HG03280 (cell line): ENCODE results near the gene VDAC1.
"Not testable (repeated sequence)": the region's sequence is repeated elsewhere in the genome, so short reads cannot be mapped to it uniquely, and the experiment has no call there.

Experiments
- ATAC-seq: cut with Tn5 transposase; IDR thresholded peaks from one replicate; pipeline ENCODE4 v1.9.1; 2021; ENCODE audit warnings: mild to moderate bottlenecking, moderate library complexity; ENCODE audit not compliant: unreplicated experiment

VDAC1 gene

DNA sequence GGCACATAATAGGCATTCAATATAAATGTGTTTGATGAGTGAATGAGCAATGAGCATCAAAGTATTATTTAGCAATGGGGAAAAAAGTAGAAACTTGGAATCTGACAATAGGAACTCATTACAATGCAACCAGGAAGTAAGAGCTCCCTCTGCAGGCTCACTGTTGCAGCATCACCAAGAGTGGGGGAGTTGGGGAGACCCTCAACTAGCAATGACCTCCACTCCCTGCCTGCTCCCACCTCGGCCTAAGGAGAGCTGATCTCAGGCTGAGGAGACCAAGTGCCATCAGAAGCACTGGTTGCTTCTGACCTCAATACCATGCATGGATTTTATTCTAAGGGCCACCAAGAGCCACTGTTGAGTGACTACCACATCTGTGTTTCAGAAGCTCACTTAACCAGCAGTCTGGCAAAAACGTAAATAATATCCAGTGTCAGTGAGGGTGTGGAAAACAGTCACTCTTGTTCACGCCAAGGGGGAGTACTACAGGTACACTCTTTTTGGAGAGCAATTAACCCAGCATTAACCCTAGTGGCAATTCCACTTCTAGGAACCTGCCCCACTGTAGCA is 8.0 kb downstream of the VDAC1 start:
- no peak for ATAC-seq

DNA sequence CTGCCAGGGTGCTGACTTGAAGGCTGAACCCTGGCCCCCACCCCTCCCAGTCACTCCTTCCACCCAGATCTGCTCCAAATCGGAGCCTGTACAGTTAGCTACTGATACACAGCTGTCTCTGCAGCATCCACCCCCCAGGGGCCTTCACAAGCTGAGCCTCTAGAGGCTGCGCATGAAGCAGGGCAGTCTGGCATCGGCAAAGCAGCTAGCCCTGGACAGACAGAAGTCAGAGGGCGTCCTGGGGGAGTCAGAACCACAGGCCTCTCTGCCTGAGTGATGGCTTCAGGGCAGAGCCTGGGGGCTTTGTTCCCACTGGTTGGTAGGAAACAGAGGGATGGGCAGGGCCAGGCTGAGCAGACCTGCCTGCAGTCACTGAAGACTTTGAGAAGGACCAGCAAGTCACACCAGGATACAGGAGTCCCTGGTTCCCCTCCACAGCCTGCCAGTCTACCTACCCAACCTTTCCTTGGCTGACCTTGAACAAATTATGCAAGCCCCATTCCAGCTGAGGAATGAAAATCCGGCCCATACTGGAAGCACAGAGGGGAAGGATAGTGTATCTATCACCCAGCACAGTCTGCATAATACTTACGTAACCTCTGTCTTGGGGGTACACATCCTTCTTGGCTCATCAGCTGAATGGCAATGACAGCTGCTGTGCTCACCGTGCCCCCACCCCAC is 8.8 kb downstream of the VDAC1 start:
- no peak for ATAC-seq

DNA sequence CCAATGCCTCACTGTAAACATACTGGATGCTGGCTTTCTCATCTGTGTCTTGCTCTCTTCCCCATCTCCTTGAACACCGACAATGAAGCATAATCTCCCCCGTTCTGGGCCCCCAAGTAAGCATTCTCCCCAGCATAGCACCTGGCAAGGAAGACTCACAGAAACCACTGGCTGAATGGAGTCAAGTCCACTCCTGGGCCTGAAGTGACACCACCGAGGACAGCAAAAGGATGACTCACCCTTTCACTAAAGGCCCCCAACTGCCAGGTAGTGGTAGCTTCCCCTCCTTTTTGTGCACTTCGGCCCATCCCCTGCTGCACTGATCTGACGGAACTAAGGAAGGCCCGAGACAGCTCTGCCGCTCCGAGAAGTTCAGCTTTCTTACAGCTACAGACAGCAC is 9.4 kb downstream of the VDAC1 start:
- ATAC-seq, result no peak

DNA sequence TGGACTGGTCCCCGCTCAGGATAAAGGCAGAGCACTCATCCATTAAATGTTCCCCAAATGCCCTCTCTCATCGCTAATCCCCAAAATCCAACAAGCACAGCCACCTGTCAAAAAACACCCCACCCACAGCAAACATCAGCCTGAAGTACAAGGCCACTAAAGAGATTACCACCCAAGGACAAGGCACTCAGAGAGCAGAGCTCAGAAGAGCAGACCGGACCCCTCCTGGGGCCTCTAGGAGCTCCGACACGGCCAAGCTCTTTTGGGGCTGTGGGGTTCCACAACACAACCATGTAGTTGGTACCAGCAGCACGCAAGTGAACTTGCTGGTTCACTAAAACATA is 9.8 kb downstream of the VDAC1 start:
- ATAC-seq, result no peak

DNA sequence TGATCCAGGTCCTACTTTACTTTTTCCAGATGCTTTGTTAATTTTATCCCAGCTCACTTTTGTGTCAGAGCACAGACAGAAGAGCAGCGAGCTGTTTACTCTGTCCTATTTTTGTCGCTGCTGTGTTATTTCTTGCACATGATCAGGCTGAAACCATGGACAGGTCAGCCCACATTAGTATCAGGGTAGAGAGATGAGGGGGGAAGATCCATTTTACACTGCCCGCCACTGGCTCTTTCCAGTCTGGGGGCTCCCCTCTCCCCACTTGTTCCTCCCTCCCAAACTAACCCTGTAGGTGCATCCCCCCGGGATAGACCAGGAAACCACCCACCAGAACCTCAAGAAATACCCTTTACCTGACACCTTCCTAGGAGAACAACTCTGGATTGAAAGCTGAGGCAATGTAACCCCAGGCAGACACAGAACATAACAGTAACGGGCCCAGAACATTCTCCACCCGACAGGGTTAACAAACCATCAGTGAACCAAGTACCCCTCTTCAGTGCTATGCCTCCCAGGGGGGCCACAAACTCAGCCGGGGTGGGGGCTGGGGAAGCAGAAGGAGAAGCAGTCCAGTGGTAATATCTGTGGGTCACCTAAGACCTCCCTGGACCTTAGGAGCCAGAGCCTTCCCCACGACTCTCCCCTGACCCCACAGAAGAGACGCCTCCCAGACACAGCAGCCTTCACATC is 10.3 kb downstream of the VDAC1 start:
- ATAC-seq, result no peak

DNA sequence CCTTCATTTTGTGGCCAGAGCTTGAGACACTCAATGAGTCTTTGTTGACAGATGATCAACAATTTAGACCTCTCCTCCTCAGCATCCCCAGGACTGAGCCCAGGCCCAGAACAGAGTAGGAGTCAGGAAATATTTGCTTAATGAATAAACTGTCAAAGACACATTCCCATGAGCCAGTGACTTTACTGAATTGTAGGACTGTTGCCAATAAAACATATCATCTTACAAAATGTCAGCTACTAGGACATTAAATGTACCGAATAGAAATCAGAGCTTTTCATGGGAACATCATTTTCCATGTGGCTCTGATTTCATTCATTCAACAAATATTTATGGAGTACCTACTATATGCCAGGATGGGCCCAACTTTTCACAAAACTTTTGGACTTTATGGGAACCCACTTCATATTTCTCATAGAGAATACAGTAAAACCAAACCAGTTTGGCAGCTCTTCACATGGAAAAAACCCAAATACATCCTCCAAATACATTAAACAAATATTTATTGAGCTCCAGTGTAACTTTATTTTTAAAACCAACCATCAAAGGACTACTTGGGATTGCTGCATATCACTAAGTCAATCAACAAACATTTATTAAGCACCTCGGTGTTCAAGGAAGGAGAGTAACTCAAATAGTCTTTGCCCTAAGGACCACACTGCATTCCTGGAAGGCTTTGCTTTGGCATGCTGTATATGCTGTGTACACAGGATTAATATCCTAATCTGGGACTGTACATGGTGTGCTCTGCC is 11.4 kb downstream of the VDAC1 start:
- ATAC-seq, result no peak

DNA sequence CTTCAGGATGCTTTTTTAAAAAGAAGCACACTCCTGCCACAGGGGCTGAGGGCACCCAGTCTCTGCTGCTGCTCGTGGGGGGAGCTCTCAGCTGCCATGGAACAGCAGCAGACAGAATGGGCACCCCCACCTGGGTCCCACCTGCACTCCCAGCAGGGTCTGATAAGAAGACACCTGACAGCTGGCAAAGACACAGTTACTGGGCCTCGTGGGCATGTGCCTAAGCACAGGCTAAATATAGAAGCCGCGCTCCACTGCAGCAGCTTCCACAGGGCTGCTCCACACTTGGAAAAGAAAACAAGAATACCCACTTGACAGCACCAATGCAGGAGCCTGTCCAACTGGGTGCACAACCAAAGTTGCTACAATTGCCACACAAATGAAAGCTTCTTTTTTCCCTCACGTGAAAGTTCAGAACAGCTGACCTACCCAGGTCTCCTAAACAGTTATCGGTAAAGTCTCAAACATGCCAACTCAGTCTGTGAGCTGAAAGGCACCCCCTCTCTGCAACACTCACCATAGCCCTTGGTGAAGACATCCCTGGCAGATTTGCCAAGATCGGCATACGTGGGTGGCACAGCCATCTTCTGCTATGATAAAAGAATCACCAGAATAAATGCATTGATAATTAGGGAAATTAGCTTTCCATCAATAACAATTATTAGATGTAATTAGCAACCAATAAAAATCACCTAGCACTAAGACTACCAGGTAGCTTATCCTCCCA is 12.2 kb downstream of the VDAC1 start:
- ATAC-seq, result no peak

DNA sequence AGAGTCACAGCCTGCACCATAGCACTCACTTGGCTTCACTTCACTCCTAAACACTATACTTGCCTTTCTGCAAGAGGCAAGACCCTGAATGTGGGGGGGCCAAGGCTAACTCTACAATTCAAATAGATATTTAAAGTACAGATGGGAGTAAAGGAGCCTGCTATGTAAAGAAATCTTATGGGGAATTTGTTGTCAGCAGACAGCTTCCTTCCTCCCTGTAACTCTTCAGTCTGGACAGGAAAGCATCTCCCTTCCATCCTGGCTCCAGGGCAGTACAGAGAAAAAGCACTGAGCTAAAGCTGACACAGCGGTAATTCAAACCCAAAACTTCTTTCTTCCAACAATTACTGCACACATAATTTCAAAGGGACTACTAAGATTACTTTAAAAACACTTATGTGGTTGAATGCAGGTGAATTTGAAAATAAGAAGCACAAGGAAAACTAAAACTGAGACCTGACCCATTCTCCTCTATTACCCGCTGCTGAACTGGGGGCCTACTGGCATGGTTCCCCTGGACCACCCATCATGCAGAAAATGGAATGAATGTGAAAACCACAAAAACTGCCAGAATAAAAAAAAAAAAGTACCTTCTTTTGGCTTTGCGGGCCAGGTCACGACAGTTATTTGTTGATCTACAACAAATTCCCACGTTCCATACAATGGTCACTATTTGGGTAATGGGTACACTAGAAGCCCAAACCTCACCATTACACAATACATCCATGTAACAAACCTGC is 13.4 kb downstream of the VDAC1 start:
- no peak for ATAC-seq

DNA sequence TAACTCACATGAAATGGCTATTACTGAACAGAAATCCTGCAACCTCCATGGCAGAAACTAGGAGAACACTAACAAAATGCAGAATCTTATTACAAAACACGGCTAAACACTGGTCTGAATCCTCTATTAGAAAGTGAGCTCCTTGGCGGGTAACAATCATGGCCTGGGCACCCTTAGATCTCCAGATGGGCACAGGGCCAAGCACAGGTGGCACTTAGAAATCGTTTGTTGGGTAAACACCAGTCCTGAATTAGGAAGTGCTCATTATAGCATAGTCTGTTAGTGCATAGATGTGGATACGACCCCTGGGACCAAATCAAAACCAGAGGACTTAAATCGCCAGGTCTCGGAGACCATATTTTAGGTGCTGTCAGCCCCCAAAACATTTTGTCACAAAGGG is 14.4 kb downstream of the VDAC1 start:
- ATAC-seq, result no peak

DNA sequence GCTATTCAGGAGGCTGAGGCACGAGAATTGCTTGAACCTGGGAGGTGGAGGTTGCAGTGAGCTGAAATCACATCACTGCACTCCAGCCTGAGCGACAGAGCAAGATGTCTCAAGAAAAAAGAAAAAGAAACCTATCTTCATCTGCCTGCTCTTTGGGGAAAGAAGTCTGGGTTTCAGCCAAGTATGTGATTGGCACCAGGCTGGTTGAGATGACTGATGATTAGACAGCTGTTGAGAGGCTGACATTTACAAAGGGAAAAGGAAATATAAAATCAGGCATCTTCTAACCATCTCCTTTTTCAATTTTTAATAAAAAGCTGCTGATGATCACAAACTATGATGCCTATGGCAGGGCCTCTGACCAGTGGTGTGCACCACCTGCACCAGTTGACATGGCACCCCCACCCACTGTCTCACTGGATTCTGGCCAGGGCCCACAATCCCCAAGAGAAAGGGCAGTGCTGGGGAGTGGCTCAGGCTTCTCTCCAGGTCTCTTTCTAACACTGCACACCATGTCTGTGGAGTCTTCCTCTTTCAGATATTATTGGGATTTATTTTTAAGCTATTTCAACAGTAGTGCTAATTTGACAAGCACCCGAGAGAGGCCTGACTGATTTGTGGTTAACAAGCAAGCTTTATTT is 19.1 kb downstream of the VDAC1 start:
- ATAC-seq, result no peak

DNA sequence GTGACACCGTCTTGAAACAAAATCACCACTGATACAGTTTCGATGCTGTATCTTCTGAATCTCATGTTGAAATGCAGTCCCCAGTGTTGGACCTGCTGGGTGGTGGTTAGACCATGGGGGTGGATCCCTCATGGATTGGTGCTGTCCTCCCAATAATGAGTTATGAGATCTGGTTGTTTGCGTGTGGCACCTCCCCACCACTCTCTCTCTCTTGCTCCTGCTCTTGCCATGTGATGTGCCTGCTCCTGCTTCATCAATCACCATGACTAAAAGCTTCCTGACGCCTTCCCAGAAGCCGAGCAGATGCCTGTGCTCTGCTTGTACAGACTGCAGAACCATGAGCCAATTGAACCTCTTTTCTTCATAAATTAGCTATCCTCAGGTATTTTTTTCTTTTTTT is 21.1 kb downstream of the VDAC1 start:
- ATAC-seq, result no peak

DNA sequence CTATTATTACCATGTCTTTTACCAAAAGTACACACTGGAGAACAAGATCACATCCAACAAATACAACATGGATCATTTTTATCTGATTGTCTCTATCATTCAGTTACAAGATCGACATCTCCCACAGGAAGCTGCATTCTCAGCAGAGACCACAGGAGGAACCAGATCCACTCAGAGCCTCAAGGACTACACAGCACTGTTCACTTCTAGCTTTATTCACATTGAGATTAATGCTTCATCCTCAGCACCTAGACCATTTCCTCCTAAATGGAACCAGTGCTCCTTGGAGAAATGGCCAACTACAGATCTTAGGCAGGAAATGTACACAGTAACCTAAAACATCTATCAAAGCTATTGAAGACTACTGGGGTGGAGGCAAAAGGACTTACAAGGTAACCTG is 23.1 kb downstream of the VDAC1 start:
- no peak for ATAC-seq

DNA sequence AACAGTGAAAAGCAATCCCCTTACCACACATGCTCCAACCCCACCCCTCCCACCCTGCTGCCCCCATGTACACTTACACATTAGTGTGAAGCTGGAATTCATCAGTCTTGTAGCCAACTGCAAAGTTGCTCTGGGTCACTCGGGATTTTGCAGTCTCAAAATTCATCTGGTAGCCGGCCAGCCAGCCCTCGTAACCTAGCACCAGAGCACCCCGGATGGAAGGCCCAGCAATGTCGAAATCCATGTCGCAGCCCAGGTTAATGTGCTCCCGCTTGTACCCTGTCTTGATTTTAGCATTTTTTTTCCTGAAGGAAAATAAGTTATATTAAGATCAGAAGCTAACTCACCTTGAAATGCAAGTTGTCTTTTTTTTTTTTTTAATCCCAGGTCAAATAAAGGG is 24.1 kb downstream of the VDAC1 start:
- no peak for ATAC-seq

DNA sequence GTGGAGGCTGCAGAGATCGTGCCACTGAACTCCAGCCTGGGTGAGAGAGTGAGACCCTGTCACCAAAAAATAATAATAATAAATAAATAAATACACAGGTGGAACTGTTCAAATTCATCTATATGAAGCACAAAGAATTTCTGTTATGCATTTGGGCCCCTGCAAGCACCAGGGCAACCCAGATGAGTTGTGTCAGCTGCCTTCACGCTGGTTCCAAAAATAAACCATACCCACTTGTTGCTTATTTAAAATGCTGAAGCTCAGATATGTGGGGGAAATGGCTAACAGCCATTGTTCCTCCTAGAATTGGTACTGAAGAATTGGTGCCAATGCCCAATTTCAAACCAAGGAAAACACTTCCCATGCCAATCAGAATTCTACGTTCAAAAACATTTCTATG is 25.8 kb downstream of the VDAC1 start:
- no peak for ATAC-seq

DNA sequence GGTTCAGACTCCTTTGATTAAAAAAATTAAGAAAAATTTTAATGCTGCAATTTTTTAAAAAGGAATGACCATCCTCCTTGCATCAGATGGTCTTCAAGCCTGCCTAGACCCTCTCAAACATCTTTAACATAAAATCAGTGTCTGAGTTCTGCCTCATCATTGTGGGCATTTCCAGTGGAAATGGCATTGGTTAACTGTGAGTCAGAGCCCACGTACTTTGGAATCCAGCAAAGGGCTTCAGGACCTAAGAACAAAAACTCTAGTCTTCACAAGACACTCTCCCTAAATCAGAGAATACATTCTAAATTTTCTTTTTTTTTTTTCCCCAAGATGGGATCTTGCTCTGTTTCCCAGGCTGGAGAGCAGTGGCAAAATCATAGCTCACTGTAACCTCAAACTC is 26.9 kb downstream of the VDAC1 start:
- no peak for ATAC-seq

DNA sequence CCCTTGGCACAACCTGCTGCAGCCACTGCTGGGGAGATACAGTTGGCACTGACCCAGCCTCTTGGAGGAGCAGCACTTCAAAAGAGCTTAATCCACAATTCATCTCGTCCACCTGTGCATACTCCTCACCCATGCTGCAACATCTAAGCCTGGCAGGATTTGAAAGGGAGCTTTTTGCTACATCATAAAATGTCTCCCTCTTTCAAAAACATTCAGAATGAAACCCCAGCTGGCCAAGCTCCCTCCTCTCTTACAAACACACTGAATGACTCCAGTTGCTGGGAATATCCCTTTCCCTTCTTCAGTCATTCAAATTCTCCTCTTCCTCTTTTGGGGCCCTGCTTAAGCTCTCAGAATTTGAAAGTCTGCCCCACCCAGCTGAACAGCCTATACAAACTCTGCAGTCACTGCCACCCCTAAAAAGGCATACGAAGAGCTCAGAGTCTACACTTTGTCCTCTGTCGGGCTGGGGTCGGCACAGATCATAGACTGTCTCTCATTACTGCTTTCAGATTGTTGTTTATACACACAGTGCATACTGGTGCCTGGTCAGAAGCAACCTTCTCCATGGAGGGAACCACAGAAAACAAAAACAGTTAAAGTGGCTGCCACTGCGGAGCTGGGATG is 27.5 kb downstream of the VDAC1 start:
- ATAC-seq, result no peak

DNA sequence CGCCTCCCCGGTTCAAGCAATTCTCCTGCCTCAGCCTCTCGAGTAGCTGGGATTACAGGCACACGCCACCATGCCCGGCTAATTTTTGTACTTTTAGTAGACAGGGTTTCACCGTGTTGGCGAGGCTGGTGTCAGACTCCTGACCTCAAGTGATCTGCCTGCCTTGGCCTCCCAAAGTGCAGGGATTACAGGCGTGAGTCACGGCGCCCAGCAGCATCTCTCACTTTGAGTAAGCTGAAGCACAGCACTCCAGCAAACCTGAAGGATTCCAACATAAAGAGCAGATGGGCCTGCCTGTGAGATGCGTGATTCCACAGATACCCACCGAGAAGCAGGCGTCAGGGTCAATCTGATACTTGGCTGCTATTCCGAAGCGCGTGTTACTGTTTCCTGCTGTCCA is 29.2 kb downstream of the VDAC1 start:
- ATAC-seq, result not testable (repeated sequence)

DNA sequence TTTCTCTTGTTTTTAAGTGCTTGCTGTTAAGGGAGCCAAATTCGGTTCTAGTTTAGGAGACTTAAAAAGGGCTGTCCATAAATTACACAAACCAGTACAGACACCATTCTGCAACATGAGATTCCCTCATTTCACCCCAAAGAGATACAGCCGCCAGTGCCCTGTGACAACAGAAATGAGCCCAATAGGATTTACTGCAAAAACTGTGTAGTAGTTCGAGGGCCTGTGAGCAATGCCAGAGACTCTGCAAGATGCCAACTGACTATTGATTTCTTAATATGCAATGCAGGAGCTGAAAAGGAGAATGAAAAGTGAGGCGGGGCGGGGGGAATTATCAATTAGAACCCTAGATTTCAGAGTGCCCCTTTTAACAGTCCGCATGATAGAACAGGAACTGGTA is 30.6 kb downstream of the VDAC1 start:
- ATAC-seq, result no peak

DNA sequence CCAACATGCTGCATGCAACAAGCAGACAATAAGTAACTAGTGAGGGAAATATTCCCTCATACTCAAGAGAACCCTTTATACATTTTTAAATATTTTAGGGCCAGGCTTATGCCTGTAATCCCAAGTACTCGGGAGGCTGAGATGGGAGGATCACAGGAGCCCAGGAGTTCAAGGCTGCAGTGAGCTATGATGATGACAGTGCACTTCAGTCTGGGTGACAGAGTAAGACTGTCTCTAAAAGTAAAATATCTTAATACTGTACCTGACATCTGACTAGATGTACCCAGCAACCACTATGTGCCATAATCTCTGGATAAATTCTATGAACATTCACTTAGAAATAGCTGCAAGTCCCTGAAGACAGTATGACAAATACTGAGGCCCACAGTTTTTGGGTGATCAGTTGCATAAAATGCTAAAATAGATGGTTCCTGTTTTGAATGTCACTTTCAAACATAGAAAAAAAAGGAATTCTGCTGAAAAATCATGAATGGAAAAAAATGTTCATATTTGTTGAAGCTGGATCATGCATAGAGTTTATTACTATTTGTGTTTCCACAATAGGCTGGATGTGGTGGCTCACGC is 34.4 kb downstream of the VDAC1 start:
- no peak for ATAC-seq
